AG10803 (cell line): ENCODE measurements around the gene LRP1B.

Experiments
- DNase-seq: peaks from one replicate; pipeline ENCODE4 v3.0.0; 2010; ENCODE audit warnings: low read depth
- H3K4me3 ChIP-seq: 2 replicates; pipeline ENCODE4 v1.5.1; 2011; ENCODE audit warnings: mild to moderate bottlenecking, low read length, control low read depth
- TF ChIP-seq, protein P1 (sequence below): conservative IDR thresholded peaks from 2 replicates; pipeline ENCODE4 v1.5.1; 2011; ENCODE audit warnings: mild to moderate bottlenecking, low read length, control low read depth, inconsistent platforms

The LRP1B gene

DNA sequence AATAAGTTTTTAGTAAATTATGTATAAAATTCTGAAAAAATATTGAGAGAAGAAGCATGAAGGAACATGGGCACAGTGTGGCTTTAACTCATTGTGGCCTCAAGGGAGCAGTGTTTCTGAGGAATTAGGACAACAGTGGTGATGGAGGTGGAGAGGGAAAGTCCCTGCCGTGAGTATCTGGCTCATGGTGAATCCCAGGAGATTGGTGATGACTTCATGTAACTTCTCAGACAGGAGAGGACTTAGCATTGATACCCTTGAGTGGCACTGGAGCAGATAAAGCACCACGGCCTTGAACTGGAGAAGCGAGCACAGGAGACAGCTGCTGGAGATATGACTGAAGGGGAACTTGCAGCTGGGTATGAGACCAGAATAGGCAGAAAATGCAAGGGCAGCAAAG, 35.0 kb upstream of the LRP1B start:
- TF ChIP-seq, protein P1, sequence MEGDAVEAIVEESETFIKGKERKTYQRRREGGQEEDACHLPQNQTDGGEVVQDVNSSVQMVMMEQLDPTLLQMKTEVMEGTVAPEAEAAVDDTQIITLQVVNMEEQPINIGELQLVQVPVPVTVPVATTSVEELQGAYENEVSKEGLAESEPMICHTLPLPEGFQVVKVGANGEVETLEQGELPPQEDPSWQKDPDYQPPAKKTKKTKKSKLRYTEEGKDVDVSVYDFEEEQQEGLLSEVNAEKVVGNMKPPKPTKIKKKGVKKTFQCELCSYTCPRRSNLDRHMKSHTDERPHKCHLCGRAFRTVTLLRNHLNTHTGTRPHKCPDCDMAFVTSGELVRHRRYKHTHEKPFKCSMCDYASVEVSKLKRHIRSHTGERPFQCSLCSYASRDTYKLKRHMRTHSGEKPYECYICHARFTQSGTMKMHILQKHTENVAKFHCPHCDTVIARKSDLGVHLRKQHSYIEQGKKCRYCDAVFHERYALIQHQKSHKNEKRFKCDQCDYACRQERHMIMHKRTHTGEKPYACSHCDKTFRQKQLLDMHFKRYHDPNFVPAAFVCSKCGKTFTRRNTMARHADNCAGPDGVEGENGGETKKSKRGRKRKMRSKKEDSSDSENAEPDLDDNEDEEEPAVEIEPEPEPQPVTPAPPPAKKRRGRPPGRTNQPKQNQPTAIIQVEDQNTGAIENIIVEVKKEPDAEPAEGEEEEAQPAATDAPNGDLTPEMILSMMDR, result peak; percentile 28
- no peak overlapping the region for H3K4me3 ChIP-seq
- DNase-seq, result peak; percentile 20

DNA sequence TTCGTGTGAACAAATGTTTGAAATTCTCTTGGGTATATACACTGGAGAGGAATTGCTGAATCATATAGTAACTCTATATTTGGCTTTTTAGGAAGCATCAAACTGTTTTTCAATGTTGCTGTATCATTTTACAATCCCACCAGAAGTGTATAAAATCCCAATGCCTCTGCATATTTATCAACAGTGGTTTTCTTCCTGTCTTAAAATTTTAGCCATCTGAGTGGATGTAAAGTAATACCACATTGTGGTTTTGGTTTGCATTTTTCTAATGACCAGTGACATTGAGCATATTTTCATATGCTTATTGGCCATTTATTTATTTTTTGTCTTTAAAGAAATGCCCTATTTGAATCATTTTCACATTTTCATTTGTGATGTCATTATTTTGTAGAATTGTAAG, 22.8 kb upstream of the LRP1B start:
- DNase-seq, result no peak
- no peak overlapping the region for H3K4me3 ChIP-seq
- TF ChIP-seq, protein P1, result no peak

DNA sequence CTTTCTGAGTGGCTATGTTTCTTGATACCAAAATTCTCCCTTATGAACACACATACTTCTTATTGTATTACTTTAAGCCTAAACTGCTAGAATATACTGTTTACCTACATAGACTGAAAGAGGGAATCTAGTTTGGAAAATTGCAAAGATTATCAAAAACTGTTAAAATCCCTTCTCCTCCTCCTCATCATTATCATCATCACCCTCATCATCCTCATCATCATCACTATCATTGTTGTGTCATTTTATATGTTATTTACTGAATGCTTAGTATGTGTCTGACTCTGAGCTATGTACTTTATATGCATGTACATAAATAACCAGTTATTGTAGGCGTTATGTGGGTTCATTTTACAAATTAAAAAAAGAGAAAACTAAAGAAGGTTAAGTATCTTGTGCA, 19.6 kb upstream of the LRP1B start:
- DNase-seq, result no peak
- no peak overlapping the region for H3K4me3 ChIP-seq
- TF ChIP-seq, protein P1, result no peak

DNA sequence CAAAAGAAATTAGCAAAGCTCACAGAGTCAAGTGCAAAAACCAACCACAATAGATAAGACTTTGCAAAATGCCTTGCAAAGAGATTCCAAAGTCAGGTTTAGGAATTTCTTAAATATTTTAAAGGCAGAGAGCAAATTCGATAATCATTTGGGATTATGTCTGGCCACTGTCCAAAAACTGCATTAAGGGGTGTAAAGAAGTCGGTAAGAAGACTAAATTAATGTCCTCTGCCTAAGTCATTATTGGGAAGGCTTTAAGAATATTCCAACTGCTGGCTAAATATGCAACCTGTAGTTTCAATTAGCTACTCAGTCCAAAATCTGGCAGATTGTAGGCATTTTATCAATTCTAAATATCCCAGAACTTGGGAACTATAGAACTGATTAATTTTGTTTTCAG, 13.7 kb upstream of the LRP1B start:
- DNase-seq, result no peak
- no peak overlapping the region for H3K4me3 ChIP-seq

DNA sequence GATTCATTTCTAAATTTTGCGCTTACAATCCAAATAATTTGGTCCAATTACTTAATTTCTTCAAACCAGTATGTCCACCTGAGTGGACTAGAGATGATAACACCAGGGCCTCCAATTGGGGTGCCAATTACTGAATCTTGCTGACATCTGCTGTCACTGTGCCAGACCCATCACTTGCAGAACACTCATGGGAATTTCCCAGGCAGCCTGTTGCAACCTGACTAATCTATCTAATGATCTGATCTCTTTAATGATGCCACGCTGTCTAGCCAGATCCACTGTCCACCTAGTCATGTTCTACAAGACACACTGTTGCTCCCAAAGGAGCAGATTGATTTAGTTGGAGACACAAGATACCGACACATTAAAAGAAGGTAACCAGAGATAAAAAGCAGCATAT, 11.8 kb upstream of the LRP1B start:
- no peak overlapping the region for H3K4me3 ChIP-seq
- no peak for DNase-seq
- TF ChIP-seq, protein P1, result no peak

More for the DNA sequence above, 13.7 kb upstream of the LRP1B start:
- TF ChIP-seq, protein P1, result no peak

DNA sequence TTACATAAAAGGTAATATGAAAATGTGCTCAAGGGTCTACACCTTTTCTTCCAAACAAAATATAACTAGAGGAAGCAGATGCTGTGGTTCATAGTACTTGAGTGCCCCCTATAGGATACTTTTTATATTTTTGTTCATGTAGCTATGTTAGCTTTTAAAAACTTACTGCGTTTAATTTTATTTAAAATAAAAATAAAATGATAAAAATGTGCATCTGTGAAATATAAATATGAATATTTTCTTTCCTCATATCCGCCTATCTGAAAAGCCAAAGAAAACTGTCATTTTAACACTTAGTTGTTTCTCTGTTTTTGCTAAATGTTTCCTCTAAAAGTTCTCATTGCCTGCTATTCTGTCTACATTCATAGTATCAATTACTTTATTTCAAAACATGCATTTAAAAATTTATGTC, 9.6 kb upstream of the LRP1B start:
- H3K4me3 ChIP-seq, result no peak overlapping the region
- DNase-seq, result peak; percentile 13
- TF ChIP-seq, protein P1, result peak; percentile 64

DNA sequence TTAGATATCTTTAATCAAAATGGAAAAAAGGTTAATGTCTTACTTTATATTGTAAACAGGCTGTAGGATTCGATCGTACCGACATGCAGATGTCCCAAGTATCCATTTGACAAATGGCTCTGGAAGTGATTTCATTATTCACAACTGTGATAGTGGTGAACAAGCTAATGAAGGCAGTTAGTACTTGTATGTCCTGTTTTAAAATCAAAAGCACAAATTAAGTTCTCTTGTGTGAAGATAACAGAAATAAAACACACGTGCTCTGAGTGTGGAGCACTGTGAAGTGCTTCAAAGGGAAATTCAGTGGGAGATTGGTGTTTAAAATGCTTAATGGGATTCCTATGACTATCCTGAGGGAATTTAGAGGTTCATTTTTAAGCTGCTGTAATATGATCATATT, 8.6 kb upstream of the LRP1B start:
- TF ChIP-seq, protein P1, result no peak
- no peak for DNase-seq

More for the DNA sequence above, 8.6 kb upstream of the LRP1B start:
- H3K4me3 ChIP-seq, result no peak overlapping the region
